Duodenal mucosa (tissue), 2 donors: Measurements from ENCODE around the gene CCDC170.

Source experiments
- H3K27ac ChIP-seq: one replicate; pipeline ENCODE4 v1.7.0; 2013; ENCODE audit warnings: low read depth, low read length
- H3K27me3 ChIP-seq, 2 donors: one replicate each; pipeline ENCODE4 v1.7.0; 2013; ENCODE audit warnings: low read length in 2 of 2, control low read depth in 1 of 2; ENCODE audit not compliant: insufficient read depth in 2 of 2, control insufficient read depth in 1 of 2
- H3K36me3 ChIP-seq, 2 donors: one replicate each; pipeline ENCODE4 v1.7.0; 2013; ENCODE audit warnings: low read length in 2 of 2, control low read depth in 1 of 2; ENCODE audit not compliant: insufficient read depth in 2 of 2, control insufficient read depth in 1 of 2
- H3K4me1 ChIP-seq, 2 donors: one replicate each; pipeline ENCODE4 v1.7.0; 2013; ENCODE audit warnings: low read length in 2 of 2, control low read depth in 1 of 2; ENCODE audit not compliant: insufficient read depth in 2 of 2, control insufficient read depth in 1 of 2
- H3K4me3 ChIP-seq, 2 donors: one replicate each; pipeline ENCODE4 v1.7.0; 2013; ENCODE audit warnings: low read length in 2 of 2, low read depth in 1 of 2
- H3K9ac ChIP-seq, 2 donors: one replicate each; pipeline ENCODE4 v1.7.0; 2013; ENCODE audit warnings: low read length in 2 of 2, low read depth in 1 of 2
- H3K9me3 ChIP-seq, 2 donors: one replicate each; pipeline ENCODE4 v1.7.0; 2013; ENCODE audit warnings: low read length in 2 of 2, control low read depth in 1 of 2; ENCODE audit not compliant: control insufficient read depth in 1 of 2

The CCDC170 gene

DNA sequence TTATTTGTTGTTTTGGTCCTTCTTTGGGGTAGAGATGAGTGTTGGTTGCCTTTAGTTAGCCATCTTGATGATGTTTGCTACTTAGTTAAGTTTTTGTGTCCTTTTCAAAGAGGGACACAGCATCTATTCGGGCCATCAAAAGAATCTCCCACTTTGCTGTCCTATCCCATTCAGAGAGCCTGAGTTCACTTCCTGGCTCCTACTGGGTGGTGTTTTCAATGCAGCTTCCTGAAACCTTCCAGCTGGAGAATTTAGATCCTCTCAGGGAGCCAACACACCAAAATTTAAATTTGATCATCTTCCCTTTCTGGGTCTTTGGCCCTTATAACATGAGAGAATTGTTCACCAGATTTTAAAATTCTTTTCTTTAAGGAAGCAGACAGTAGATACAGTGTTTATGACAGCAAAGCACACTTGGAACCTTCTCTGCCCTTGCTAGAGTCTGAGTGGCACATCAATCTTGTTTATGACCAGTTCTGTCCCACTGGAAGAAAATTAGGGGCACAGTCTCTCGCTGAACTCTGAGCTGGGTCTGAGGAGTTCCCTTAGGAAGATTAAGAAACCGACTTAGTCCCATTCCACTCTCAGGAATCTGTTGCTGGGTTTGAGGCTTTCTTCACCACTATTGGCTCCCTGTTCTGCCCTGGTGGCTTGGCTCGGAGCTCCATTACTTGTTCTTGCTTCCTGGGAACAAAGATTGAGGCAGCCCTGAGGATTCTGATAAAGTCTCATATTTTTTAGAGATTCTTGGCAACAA is 115.5 kb downstream of the CCDC170 start:
- H3K9ac ChIP-seq: no peak overlapping the region
- no peak overlapping the region for H3K4me3 ChIP-seq
- no peaks in the 10 kb centered on the region for H3K9me3 ChIP-seq
- H3K4me1 ChIP-seq: no peaks in the 10 kb centered on the region
- H3K27ac ChIP-seq: no peak overlapping the region
- no peaks in the 10 kb centered on the region for H3K27me3 ChIP-seq
- H3K36me3 ChIP-seq: no peaks in the 10 kb centered on the region

DNA sequence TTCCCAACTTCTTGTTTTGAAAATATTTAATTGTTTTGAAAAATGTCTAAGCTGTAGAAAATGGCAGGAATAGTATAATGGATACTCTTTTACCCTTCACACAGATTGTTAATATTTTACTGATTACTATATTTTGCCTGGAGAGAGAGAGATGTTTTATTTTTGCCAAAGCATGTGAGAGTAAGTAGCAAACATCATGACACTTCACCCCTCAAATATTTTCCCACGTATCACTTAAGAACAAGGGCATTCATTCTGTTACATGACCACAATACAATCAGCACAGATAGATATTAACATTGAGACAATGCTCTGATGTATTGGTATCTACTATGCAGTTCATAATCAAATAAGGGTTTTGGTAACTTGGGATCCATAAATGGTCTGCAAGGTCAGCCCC is 116.5 kb downstream of the CCDC170 start:
- H3K4me3 ChIP-seq: no peak overlapping the region
- no peaks in the 10 kb centered on the region for H3K36me3 ChIP-seq
- H3K9ac ChIP-seq: no peak overlapping the region
- H3K4me1 ChIP-seq: no peaks in the 10 kb centered on the region
- H3K9me3 ChIP-seq: no peaks in the 10 kb centered on the region
- no peak overlapping the region for H3K27ac ChIP-seq
- no peaks in the 10 kb centered on the region for H3K27me3 ChIP-seq

DNA sequence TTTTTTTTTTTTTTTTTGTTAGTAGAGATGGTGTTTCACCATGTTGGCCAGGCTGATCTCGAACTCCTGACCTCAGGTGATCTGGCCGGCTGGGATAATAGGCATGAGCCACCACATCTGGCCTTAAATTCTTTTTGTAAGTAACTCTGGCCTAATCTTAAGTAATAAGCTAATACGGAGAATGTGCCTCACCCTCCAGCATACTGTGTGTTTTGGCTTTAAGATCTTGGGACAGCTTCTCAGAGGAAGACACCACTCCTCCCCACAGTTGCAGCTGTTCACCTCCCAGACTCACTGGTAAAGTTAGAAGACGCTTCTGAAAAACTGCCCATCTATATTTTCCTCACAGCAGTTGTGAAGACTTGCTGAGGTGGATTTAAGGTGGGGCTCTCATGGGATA is 120.8 kb downstream of the CCDC170 start:
- Histone ChIP-seq H3K9me3 (no peaks in the 10 kb centered on the region), H3K36me3 (no peaks in the 10 kb centered on the region), H3K4me3 (no peak overlapping the region), H3K4me1 (no peaks in the 10 kb centered on the region), H3K27ac (no peak overlapping the region), H3K9ac (no peak overlapping the region), H3K27me3 (no peaks in the 10 kb centered on the region)

DNA sequence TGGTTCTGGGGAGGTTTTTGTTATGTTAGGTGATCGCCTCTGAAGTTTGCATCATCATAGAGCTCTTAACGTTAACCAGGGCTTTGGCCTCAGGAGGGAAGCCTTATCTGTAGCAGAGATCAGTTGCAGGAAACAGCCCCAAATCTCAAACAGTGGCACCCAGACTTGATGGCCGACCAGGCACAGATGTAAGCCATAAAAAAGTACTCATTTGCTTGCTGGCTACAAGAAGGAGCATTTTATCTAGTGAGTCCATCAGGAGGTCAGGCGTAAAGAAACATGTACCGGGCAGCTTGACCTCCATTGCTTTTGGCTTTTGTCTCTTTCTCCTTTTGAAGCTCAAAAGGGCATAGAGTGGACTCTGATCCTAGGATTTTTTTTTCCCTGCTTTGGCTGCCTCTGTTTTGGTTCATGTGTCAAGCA is 122.3 kb downstream of the CCDC170 start:
- no peak overlapping the region for H3K27ac ChIP-seq
- no peaks in the 10 kb centered on the region for H3K4me1 ChIP-seq
- H3K4me3 ChIP-seq: no peak overlapping the region
- no peak overlapping the region for H3K9ac ChIP-seq
- no peaks in the 10 kb centered on the region for H3K36me3 ChIP-seq
- no peaks in the 10 kb centered on the region for H3K9me3 ChIP-seq
- no peaks in the 10 kb centered on the region for H3K27me3 ChIP-seq

DNA sequence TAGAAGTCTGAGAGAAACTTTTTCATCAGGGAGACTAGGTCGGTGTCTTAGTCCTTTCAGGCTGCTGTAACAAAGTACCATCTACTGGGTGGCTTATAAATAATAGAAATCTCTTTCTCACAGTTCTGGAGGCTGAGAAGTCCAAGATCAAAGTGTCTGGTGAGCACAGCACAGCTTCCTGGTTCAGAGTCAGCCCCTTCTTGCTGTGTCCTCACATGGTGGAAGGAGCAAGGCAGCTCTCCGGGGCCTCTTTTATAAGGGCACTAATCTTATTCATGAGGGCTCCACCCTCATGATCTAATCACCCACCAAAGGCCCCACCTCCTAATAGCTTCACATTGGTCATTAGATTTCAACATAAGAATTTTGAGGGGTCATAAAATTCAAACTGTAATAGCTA is 122.8 kb downstream of the CCDC170 start:
- Histone ChIP-seq H3K36me3 (no peaks in the 10 kb centered on the region), H3K27me3 (no peaks in the 10 kb centered on the region), H3K9me3 (no peaks in the 10 kb centered on the region), H3K4me1 (no peaks in the 10 kb centered on the region), H3K4me3 (no peak overlapping the region), H3K27ac (no peak overlapping the region), H3K9ac (no peak overlapping the region)

DNA sequence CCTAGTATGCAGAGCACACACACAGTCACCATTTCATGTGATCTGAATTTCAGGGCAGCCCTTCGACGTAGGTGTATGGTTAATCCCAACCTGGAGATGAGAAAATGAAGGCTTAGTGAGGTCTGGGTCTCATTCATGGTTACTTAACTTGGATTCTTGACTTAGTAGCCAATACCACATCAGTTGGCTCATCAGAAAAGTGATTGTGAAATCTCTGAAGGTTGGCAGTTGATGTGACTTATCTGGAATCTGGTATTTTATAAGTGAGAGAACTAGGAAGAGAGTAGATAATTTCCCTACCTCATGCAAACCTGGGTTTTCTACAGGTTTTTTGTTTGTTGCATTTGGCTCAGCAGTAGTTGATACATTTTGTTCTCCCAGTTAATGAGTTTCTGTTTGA is 123.7 kb downstream of the CCDC170 start:
- Histone ChIP-seq H3K27ac (no peak overlapping the region), H3K36me3 (no peaks in the 10 kb centered on the region), H3K27me3 (no peaks in the 10 kb centered on the region), H3K4me3 (no peak overlapping the region), H3K9me3 (no peaks in the 10 kb centered on the region), H3K9ac (no peak overlapping the region), H3K4me1 (no peaks in the 10 kb centered on the region)

DNA sequence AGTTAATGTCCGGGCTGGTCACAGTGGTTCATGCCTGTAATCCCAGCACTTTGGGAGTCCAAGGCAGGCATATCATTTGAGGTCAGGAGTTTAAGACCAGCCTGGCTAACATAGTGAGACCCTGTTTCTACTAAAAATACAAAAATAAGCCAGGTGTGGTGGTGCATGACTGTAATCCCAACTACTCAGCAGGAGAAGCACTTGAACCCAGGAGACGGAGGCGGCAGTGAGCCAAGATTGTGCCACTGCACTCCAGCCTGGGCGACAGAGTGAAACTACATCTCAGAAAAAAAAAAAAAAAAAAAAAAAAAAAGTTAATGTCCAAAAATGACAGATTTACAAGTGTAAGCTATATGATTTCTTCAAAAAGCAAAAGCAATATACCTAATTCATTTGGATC is 124.9 kb downstream of the CCDC170 start:
- Histone ChIP-seq H3K9ac (no peak overlapping the region), H3K27ac (no peak overlapping the region), H3K27me3 (no peaks in the 10 kb centered on the region), H3K4me1 (no peaks in the 10 kb centered on the region), H3K36me3 (no peaks in the 10 kb centered on the region), H3K9me3 (no peaks in the 10 kb centered on the region), H3K4me3 (no peak overlapping the region)

DNA sequence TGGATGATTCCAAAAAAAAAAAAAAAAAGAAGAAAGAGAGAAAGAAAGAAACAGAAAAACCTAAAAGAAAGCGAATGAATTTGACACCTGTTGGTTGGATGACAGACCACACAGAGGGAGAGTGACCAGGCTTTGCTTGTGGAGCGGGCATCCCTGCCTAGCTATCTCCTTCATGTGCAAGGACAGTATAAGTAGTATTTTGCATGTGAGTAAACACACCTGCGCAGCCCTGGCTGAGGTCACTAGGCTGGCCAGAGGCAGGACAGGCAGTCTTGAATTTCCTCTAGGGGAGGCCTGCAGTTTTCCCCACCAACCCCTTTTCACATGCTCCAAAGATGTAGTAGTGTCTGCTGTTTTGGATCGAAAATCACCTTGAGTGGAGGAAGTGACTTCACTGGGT is 126.4 kb downstream of the CCDC170 start:
- H3K27me3 ChIP-seq: no peaks in the 10 kb centered on the region

DNA sequence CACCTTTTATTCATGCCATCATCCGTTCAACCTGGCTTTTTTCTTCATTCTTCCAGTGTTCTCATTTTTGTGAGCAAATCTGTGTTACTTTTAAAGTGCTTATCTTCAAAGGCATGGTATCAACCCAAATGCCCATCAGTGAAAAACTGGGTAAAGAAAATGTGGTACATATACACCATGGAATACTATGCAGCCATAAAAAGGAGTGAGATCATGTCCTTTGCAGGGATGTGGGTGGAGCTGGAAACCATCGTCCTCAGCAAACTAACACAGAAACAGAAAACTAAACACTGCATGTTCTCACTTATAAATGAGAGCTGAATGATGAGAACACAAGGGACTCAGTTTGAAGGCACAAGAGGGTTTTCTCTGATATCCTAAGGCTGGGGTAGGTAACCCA is 130.3 kb downstream of the CCDC170 start:
- no peak overlapping the region for H3K9ac ChIP-seq
- peaks cover 0 to 5% of the 10 kb centered on the region in 2 donors for H3K4me1 ChIP-seq
- H3K27ac ChIP-seq: no peak overlapping the region
- H3K36me3 ChIP-seq: no peaks in the 10 kb centered on the region
- H3K9me3 ChIP-seq: no peaks in the 10 kb centered on the region
- H3K4me3 ChIP-seq: no peak overlapping the region
- no peaks in the 10 kb centered on the region for H3K27me3 ChIP-seq

More for the DNA sequence above, 126.4 kb downstream of the CCDC170 start:
- Histone ChIP-seq H3K36me3 (no peaks in the 10 kb centered on the region), H3K4me1 (no peaks in the 10 kb centered on the region), H3K27ac (no peak overlapping the region), H3K9ac (no peak overlapping the region), H3K9me3 (no peaks in the 10 kb centered on the region), H3K4me3 (no peak overlapping the region)

DNA sequence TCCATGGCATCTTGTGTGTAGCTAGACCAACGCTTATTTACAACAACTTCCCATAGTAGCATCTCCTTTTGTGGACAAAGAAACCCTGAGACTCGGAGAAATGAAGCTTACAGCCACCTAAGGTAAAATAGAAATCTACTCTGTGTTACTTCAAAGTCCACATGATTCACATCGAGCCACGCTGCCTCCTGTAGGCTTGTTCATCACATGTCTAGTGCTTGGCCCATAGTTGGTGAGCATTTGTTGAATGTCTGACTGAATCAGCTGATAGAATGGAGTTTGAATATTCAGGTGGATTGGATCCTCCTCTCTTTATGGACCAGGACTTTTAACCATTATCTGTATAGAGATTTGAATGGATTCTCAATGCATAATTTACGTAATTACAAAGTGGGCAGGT is 130.7 kb downstream of the CCDC170 start:
- Histone ChIP-seq H3K27me3 (no peaks in the 10 kb centered on the region), H3K9me3 (no peaks in the 10 kb centered on the region), H3K4me3 (no peak overlapping the region), H3K9ac (no peak overlapping the region), H3K4me1 (peaks cover 0 to 5% of the 10 kb centered on the region in 2 donors), H3K27ac (no peak overlapping the region), H3K36me3 (no peaks in the 10 kb centered on the region)
